Measurements from ENCODE around the gene SBNO1.

The SBNO1 gene

DNA sequence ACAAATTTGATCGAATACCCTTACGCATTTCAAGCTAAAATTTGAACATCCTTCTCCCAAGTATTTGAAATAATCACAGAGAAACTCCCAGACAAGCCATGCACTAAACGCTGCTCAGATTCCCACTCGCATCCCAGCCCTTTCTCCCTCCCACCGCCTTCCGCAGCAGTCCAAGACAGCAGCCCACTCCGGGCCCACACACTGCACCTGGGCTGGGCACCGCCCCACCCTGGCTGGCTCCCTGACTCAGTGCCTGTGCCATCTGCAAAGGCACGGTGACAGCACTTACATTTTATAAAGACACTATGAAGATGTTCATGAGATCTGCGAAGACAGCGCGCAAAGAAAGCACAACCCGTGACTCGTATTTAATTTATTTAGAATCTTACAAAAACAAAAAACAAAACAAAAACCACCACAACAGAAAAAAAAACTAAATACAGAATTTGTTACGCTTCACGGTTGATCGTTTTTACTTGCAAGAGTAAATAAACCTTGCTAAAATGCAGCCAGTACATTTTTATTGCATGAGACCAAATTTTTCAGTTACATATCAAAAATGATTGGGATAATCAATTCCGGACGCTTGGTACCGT, 75.8 kb downstream of the SBNO1 start:
- TF ChIP-seq, protein P1, sequence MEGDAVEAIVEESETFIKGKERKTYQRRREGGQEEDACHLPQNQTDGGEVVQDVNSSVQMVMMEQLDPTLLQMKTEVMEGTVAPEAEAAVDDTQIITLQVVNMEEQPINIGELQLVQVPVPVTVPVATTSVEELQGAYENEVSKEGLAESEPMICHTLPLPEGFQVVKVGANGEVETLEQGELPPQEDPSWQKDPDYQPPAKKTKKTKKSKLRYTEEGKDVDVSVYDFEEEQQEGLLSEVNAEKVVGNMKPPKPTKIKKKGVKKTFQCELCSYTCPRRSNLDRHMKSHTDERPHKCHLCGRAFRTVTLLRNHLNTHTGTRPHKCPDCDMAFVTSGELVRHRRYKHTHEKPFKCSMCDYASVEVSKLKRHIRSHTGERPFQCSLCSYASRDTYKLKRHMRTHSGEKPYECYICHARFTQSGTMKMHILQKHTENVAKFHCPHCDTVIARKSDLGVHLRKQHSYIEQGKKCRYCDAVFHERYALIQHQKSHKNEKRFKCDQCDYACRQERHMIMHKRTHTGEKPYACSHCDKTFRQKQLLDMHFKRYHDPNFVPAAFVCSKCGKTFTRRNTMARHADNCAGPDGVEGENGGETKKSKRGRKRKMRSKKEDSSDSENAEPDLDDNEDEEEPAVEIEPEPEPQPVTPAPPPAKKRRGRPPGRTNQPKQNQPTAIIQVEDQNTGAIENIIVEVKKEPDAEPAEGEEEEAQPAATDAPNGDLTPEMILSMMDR (IDR thresholded peaks at IDR 0.05; ENCODE audit: control insufficient read depth, insufficient read depth, low read depth, low read length, missing control alignments), result no peak
- DNase-seq (ENCODE audit: low read depth), result no peak
- H3K4me3 ChIP-seq (ENCODE audit: control insufficient read depth, low read depth, low read length), result no peak overlapping the region

DNA sequence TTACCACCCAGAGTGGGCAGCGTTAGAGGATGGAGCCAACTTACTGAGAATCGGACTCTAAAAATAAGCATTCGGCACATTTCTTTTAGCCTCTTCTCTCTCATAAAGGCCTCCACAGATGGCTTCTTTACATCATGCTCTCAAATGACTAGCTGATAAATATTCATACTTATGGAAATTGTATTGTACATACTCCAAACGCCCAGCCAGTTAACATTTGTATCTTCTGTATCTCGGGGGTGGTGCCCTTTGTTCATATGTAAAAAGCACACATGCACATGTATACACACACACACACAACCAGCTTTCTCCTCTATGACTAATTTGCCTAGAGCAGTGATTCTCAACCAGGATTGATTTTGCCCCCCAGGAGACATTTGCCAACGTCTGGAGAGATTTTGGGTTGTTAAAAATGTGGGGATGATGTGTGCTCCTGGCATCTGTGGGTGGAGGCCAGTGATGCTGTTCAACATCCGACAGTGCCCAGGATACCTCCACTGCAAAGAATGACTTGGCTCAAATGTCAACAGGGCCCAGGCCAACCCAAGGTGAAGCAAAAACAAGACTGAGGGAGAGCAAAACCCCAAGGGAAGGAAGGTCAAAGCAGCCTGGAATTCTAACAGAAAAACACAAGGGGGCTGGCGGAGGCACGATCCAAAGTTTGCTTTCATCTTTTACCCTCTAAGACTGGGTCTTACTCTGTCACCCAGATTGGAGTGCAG, 77.8 kb downstream of the SBNO1 start:
- no peak for DNase-seq (ENCODE audit: low read depth)
- TF ChIP-seq, protein P1 (IDR thresholded peaks at IDR 0.05; ENCODE audit: control insufficient read depth, insufficient read depth, low read depth, low read length, missing control alignments), result no peak
- no peak overlapping the region for H3K4me3 ChIP-seq (ENCODE audit: control insufficient read depth, low read depth, low read length)

DNA sequence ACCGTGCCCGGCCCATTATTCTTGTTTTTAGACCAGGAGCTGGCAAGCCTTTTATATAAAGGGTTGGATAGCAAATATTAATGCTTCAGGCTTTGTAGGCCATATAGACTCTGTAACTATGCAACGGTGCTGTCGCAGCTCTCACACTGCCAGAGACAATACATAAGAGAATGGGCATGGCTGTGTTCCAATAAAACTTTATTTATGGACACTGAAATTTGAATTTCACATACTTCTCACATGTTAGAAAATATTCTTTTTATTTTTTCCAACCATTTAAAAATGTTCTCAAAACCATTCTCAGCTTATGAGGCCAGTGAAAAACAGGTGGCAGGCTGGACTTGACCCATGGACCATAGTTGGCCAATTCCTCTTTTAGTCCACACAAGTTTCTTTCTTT, 80.0 kb downstream of the SBNO1 start:
- H3K4me3 ChIP-seq (ENCODE audit: control insufficient read depth, low read depth, low read length), result no peak overlapping the region
- DNase-seq (ENCODE audit: low read depth), result no peak
- TF ChIP-seq, protein P1 (IDR thresholded peaks at IDR 0.05; ENCODE audit: control insufficient read depth, insufficient read depth, low read depth, low read length, missing control alignments), result no peak

DNA sequence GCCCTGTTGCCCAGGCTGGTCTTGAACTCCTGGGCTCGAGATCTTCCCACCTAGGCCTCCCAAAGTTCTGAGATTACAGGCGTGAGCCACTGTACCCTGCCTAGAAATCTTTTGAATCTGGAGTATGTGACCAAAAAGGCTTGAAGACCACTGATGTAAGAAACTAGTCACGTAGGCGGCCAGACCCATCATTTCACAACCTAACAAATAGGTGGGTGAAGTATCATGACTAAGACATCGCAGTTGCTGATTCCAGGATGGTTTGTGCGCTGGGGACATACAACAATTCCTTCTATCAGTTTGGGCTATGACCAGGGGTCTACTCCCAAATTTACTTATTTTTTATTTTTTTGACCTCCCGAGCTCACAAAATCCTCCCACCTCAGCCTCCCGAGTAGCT, 81.2 kb downstream of the SBNO1 start:
- TF ChIP-seq, protein P1 (IDR thresholded peaks at IDR 0.05; ENCODE audit: control insufficient read depth, insufficient read depth, low read depth, low read length, missing control alignments), result no peak
- no peak for DNase-seq (ENCODE audit: low read depth)
- no peak overlapping the region for H3K4me3 ChIP-seq (ENCODE audit: control insufficient read depth, low read depth, low read length)

DNA sequence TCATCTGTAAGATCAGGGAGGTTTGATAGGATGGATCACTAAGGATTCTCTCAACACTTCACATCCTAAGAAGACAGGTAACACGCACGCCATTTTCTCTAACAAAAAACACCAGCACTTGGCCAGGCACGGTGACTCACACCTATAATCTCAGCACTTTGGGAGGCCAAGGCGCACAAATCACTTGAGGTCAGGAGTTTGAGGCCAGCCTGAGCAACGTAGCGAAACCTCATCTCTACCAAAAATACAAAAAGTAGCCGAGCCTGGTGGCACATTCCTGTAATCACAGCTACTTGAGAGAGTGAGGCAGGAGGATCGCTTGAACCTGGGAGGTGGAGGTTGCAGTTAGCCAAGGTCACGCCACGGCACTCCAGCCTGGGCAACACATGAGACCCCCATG, 82.5 kb downstream of the SBNO1 start:
- TF ChIP-seq, protein P1 (IDR thresholded peaks at IDR 0.05; ENCODE audit: control insufficient read depth, insufficient read depth, low read depth, low read length, missing control alignments), result no peak
- H3K4me3 ChIP-seq (ENCODE audit: control insufficient read depth, low read depth, low read length), result no peak overlapping the region
- DNase-seq (ENCODE audit: low read depth), result no peak

DNA sequence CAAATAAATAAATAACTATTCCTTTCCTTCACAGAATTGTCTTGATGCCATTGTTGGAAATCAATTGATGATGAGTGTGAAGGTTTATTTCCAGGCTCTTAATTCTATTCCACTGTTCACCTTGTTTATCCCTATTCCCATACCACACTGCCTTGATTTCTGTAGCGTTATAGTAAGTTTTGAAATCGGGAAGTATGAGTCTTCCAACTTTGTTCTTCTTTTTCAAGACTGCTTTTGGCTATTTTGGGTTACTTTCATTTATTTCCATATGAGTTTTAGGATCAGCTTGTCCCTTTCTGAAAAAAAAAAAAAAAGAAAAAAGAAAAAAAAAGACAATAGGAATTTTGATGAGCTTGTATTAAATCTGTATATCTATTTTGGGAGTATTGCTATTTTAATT, 83.7 kb downstream of the SBNO1 start:
- no peak overlapping the region for H3K4me3 ChIP-seq (ENCODE audit: control insufficient read depth, low read depth, low read length)
- DNase-seq (ENCODE audit: low read depth), result no peak
- TF ChIP-seq, protein P1 (IDR thresholded peaks at IDR 0.05; ENCODE audit: control insufficient read depth, insufficient read depth, low read depth, low read length, missing control alignments), result no peak
